Right cardiac atrium (tissue), 5 donors: ENCODE measurements around the gene CDH11. TPM values are rescaled to one million over a fixed set of nuclear protein-coding genes. Genes with fewer than 3 reads are reported as not detected.

ENCODE experiments used
- ATAC-seq, 2 donors: fragments of 200-7000 bp; cut with Tn5 transposase; one replicate each; pipeline versions ENCODE4 v1.8.0 to v1.9.1; 2020; ENCODE audit warnings: moderate library complexity in 2 of 2, mild to moderate bottlenecking in 1 of 2
- DNase-seq, 3 donors: peaks; one replicate each; pipeline ENCODE4 v3.0.0-alpha.2; 2020
- H3K27ac ChIP-seq: one replicate; pipeline ENCODE4 v1.5.1; 2013; ENCODE audit warnings: mild to moderate bottlenecking, low read length, control low read depth, moderate library complexity
- H3K27me3 ChIP-seq: one replicate; pipeline ENCODE4 v1.6.1; 2013; ENCODE audit not compliant: control insufficient read depth, insufficient read depth
- H3K4me1 ChIP-seq: one replicate; pipeline ENCODE4 v1.6.1; 2013; ENCODE audit warnings: low read length; ENCODE audit not compliant: control insufficient read depth, insufficient read depth
- H3K4me3 ChIP-seq: one replicate; pipeline ENCODE4 v1.5.1; 2013; ENCODE audit warnings: low read length, control low read depth
- H3K9me3 ChIP-seq: one replicate; pipeline ENCODE4 v1.6.1; 2013; ENCODE audit warnings: low read length; ENCODE audit not compliant: control insufficient read depth
- WGBS: extraction: QIAGEN DNeasy Blood & Tissue Kit; methylation state at CpG from one replicate; pipeline ENCODE4 v1.1.7; 2013; 5-methylcytosine and 5-hydroxymethylcytosine counted together
- intact Hi-C, 4 donors: fragments of 100-400 bp; cut with DNase I; formaldehyde crosslinking; loops; one replicate each; pipeline versions ENCODE4 v1.11.0 to v1.14.0; 2022 to 2023
- polyA plus RNA-seq: library from polyadenylated mRNA; stranded (reverse); fragments of 200-250 nt; gene quantifications from one replicate; pipeline ENCODE4 v1.2.3, GENCODE V29; 2013
- total RNA-seq, 4 donors: library from RNA; stranded (reverse); fragmentation: NEBNext Ultra II Directional; extraction: Animal tissue kit (Norgen Biotek cat#: 25700); gene quantifications; one replicate each; pipeline ENCODE4 v1.2.1, GENCODE V29; 2021
- donor health status: healthy with polysubstance abuse.
- donor health status: DM: no; HTN: yes; CAD: no.
- donor health status: DM: no; HTN: no; CAD: no.
- donor health status: DM: no; HTN: yes; CAD: no; lungs with severe emphysema.
- donor health status: DM: yes; HTN: yes; CAD: no.

The CDH11 gene
- total and polyA plus RNA-seq, 5 donors, result 2.2 to 36.9 (median 25.8) TPM

GRCh38 chr16:65069065-65069464, 52.8 kb downstream of the CDH11 start:
- ATAC-seq, result no peak
- Histone ChIP-seq H3K4me1 (peaks cover 10% of the 10 kb centered on the region), H3K27ac (no peak overlapping the region), H3K27me3 (no peaks in the 10 kb centered on the region), H3K9me3 (no peaks in the 10 kb centered on the region), H3K4me3 (no peak overlapping the region)
- 51% methylated on average over 4 of the region's 4 CpGs for WGBS
- intact Hi-C loops, result loop anchor here in 1 of 4 donors (5.0 kb wide), 1 partner anchor 103 kb away; no protein-coding TSS in a partner anchor
- DNase-seq, result no peak

- no peak for ATAC-seq
Measured at GRCh38 chr16:65068151-65068740, 53.6 kb downstream of the CDH11 start.

GRCh38 chr16:65066651-65067050, 55.2 kb downstream of the CDH11 start:
- Histone ChIP-seq H3K4me3 (no peak overlapping the region), H3K4me1 (peaks cover 6% of the 10 kb centered on the region), H3K27me3 (no peaks in the 10 kb centered on the region), H3K9me3 (no peaks in the 10 kb centered on the region), H3K27ac (no peak overlapping the region)
- no peak for DNase-seq
- intact Hi-C loops, result loop anchor here in 1 of 4 donors (5.0 kb wide), 1 partner anchor 106 kb away; no protein-coding TSS in a partner anchor
- no peak for ATAC-seq
- WGBS, result 62% methylated on average over 1 of the region's 1 CpG

More at GRCh38 chr16:65068151-65068740, 53.6 kb downstream of the CDH11 start:
- H3K4me1 ChIP-seq, result peaks cover 10% of the 10 kb centered on the region
- H3K27ac ChIP-seq, result no peak overlapping the region
- intact Hi-C loops, result loop anchor here in 1 of 4 donors (5.0 kb wide), 1 partner anchor 104 kb away; no protein-coding TSS in a partner anchor
- 49% methylated on average over 5 of the region's 5 CpGs for WGBS
- H3K9me3 ChIP-seq, result no peaks in the 10 kb centered on the region
- H3K4me3 ChIP-seq, result no peak overlapping the region
- H3K27me3 ChIP-seq, result no peaks in the 10 kb centered on the region
- no peak for DNase-seq

DNA sequence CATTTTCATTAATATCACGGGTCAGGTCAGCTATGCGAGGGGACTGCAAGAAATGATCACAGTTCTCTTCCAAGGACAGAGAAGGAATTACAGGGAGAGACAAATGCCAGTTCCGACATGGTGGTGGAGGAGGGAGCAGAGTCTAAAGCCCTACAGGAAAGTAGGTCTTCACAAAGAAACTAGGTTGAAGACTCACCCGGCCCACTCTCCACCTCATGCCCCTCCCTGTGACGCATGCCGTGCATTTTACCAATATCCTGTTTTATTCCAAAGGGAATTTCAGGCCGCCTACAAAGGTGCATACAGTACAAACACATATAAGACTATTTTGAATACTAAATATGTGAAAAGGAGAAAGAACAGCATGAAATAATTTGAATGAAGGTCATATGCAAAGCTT, 56.8 kb downstream of the CDH11 start:
- WGBS, result 80% methylated on average over 7 of the region's 7 CpGs
- H3K4me3 ChIP-seq, result no peak overlapping the region
- H3K27me3 ChIP-seq, result no peaks in the 10 kb centered on the region
- H3K4me1 ChIP-seq, result no peaks in the 10 kb centered on the region
- H3K27ac ChIP-seq, result no peak overlapping the region
- intact Hi-C loops, result loop anchor here in 1 of 4 donors (5.0 kb wide), 1 partner anchor 107 kb away; no protein-coding TSS in a partner anchor
- no peak for ATAC-seq
- no peak for DNase-seq
- no peaks in the 10 kb centered on the region for H3K9me3 ChIP-seq

DNA sequence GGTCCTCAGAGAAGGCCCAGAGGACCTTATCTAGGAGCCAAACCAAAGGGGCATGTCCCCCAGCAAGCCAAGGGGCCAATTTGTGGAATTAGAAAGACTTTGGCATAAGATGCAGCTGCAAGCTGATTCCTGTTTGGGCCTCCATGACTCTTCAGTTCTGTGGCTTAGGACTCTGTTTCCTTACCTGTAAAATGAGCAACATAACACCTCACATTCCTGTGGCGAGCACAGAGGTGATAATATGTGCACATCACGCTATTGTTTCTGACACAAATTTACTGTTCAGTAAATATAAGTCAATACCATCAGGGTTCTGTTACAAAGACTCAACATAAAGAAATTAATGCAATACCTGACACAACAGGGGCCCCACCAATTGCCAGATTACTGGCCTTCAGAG, 57.7 kb downstream of the CDH11 start:
- WGBS, result 91% methylated on average over 2 of the region's 2 CpGs
- no peak for DNase-seq
- no peak for ATAC-seq
- H3K9me3 ChIP-seq, result no peaks in the 10 kb centered on the region
- H3K4me1 ChIP-seq, result no peaks in the 10 kb centered on the region
- H3K27ac ChIP-seq, result no peak overlapping the region
- H3K27me3 ChIP-seq, result no peaks in the 10 kb centered on the region
- no peak overlapping the region for H3K4me3 ChIP-seq
- intact Hi-C loops, result no loop called here

GRCh38 chr16:65062736-65063583, 58.9 kb downstream of the CDH11 start:
- H3K4me1 ChIP-seq, result no peaks in the 10 kb centered on the region
- no peak for DNase-seq
- no peak for ATAC-seq
- intact Hi-C loops, result no loop called here
- 69% methylated on average over 8 of the region's 8 CpGs for WGBS
- no peaks in the 10 kb centered on the region for H3K27me3 ChIP-seq
- no peaks in the 10 kb centered on the region for H3K9me3 ChIP-seq
- no peak overlapping the region for H3K4me3 ChIP-seq
- no peak overlapping the region for H3K27ac ChIP-seq

- 78% methylated on average over 5 of the region's 5 CpGs for WGBS
- Histone ChIP-seq H3K27me3 (no peaks in the 10 kb centered on the region), H3K27ac (no peak overlapping the region), H3K4me1 (no peaks in the 10 kb centered on the region), H3K4me3 (no peak overlapping the region), H3K9me3 (no peaks in the 10 kb centered on the region)
- DNase-seq (no peak), ATAC-seq (no peak)
- intact Hi-C loops, result no loop called here
Measured at GRCh38 chr16:65061935-65062518, 59.8 kb downstream of the CDH11 start.

DNA sequence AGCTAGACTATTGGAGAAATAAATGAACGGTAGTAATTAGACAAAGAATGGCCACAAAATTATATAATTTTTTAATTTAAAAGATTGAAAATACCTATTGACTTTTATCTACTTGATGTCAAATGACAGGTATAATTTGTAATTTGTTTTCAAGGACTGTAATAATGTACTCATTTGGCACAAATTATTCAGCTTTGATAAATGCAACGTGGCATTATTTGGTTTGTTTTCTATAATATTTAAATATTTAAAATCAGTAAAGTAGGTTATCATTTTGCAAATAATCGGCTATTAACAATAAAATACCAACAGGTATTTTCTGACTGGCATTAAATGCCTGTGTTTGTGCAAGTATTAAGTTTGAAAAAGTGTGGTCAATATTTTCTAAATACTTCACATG, 60.6 kb downstream of the CDH11 start:
- intact Hi-C loops, result no loop called here
- DNase-seq, result no peak
- no peaks in the 10 kb centered on the region for H3K9me3 ChIP-seq
- no peak for ATAC-seq
- 80% methylated on average over 3 of the region's 3 CpGs for WGBS
- H3K4me1 ChIP-seq, result no peaks in the 10 kb centered on the region
- H3K4me3 ChIP-seq, result no peak overlapping the region
- H3K27ac ChIP-seq, result no peak overlapping the region
- H3K27me3 ChIP-seq, result peaks cover 2% of the 10 kb centered on the region

DNA sequence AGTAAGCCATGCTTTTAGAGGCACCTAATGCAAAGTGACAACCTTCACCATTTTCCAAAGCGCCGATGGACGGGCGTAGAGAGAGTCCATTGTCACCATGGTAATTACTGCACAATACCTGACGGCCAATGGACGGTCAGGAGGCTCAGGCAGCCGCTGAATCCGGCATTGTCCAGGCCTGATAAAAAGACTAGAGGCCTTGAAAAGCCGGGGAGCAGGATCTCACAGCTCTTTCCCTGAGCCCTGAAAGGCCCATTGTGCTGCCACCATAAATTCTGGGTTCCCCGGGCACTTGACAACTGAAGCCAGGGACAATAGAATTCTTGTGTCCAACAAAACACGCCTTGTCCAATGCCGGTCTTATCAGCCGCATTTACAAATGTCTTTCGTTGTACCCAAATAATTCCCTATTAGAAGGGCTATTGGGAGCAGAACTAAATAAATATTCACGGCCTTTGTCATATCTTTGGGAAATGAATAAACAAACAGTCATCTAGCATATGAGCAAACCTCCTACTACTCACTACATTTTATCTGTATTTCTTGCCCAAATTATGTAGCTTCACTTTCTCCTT, 62.4 kb downstream of the CDH11 start:
- ATAC-seq, result peak in 1 of 2 donors; percentile 60
- WGBS, result 71% methylated on average over 15 of the region's 15 CpGs
- intact Hi-C loops, result no loop called here

DNA sequence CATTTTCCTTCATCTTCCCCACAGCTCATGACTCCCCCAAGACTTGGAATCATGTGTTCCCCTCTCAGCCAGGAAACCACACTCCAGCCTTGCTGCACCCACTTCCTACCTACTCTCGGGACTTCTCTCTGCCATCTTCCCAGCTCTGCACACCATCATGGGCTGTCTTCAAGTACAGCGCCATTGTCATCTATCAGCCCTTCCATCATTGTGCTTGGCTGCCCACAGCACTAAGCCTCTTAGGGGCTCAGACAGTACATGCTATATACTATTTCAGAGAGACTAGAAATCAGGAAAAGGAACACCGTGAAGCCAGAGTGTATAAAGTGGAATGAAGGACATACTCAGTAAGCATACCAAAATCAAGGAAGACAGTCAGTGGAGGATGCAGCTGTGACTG, 64.7 kb downstream of the CDH11 start:
- Histone ChIP-seq H3K27ac (no peak overlapping the region), H3K27me3 (peaks cover 2% of the 10 kb centered on the region), H3K9me3 (no peaks in the 10 kb centered on the region), H3K4me3 (no peak overlapping the region), H3K4me1 (no peaks in the 10 kb centered on the region)
- intact Hi-C loops, result no loop called here
- DNase-seq (no peak), ATAC-seq (no peak)
- 79% methylated on average over 3 of the region's 3 CpGs for WGBS

More for the DNA sequence above, 62.4 kb downstream of the CDH11 start:
- Histone ChIP-seq H3K9me3 (no peaks in the 10 kb centered on the region), H3K4me3 (no peak overlapping the region), H3K4me1 (no peaks in the 10 kb centered on the region), H3K27me3 (peaks cover 2% of the 10 kb centered on the region), H3K27ac (no peak overlapping the region)
- no peak for DNase-seq

- no peaks in the 10 kb centered on the region for H3K9me3 ChIP-seq
- intact Hi-C loops, result no loop called here
- no peak overlapping the region for H3K4me3 ChIP-seq
- no peaks in the 10 kb centered on the region for H3K4me1 ChIP-seq
- ATAC-seq (no peak), DNase-seq (no peak)
- no peak overlapping the region for H3K27ac ChIP-seq
- H3K27me3 ChIP-seq, result peaks cover 2% of the 10 kb centered on the region
- 50% methylated on average over 1 of the region's 1 CpG for WGBS
Measured at GRCh38 chr16:65054457-65054856, 67.4 kb downstream of the CDH11 start.
